Measurements from ENCODE around the gene TRIM56.
"Not testable (repeated sequence)": the region's sequence is repeated elsewhere in the genome, so short reads cannot be mapped to it uniquely, and the experiment has no call there.

The TRIM56 gene

GRCh38 chr7:101108961-101109360 is 23.7 kb downstream of the TRIM56 start:
- Histone ChIP-seq H3K4me2 (peak overlapping the region; percentile 93), H3K4me1 (peaks cover 41% of the 10 kb centered on the region), H3K27ac (peak overlapping the region; percentile 59), H3K36me3 (no peaks in the 10 kb centered on the region), H3K9ac (no peak overlapping the region; the same call in 1 of the 2 replicates), H3K4me3 (peak overlapping the region; percentile 40), H4K20me1 (no peaks in the 10 kb centered on the region), H3K9me3 (no peaks in the 10 kb centered on the region), H3K27me3 (no peaks in the 10 kb centered on the region)
- no peak for TF ChIP-seq Cebpa-rat (IDR thresholded peaks at IDR 0.05)

GRCh38 chr7:101109368-101109767 is 24.1 kb downstream of the TRIM56 start:
- peaks cover 41% of the 10 kb centered on the region for H3K4me1 ChIP-seq
- H3K36me3 ChIP-seq = no peaks in the 10 kb centered on the region
- peak overlapping the region; percentile 93 for H3K4me2 ChIP-seq
- H4K20me1 ChIP-seq = no peaks in the 10 kb centered on the region
- peak overlapping the region; percentile 59 for H3K27ac ChIP-seq
- no peak overlapping the region for H3K9ac ChIP-seq
- no peaks in the 10 kb centered on the region for H3K27me3 ChIP-seq
- no peaks in the 10 kb centered on the region for H3K9me3 ChIP-seq
- TF ChIP-seq Cebpa-rat (IDR thresholded peaks at IDR 0.05) = no peak
- H3K4me3 ChIP-seq = no peak overlapping the region

- Histone ChIP-seq H3K4me3 (no peak overlapping the region), H3K27me3 (no peaks in the 10 kb centered on the region), H3K9me3 (no peaks in the 10 kb centered on the region), H3K9ac (no peak overlapping the region), H3K4me2 (no peak overlapping the region), H3K36me3 (no peaks in the 10 kb centered on the region), H4K20me1 (no peaks in the 10 kb centered on the region), H3K27ac (no peak overlapping the region), H3K4me1 (peaks cover 48% of the 10 kb centered on the region)
- no peak for TF ChIP-seq Cebpa-rat (IDR thresholded peaks at IDR 0.05)
These were observed 26.0 kb downstream of the TRIM56 start for GRCh38 chr7:101111261-101111660.

- H3K4me3 ChIP-seq = no peak overlapping the region
- no peaks in the 10 kb centered on the region for H3K9me3 ChIP-seq
- H3K9ac ChIP-seq = no peak overlapping the region
- no peaks in the 10 kb centered on the region for H3K36me3 ChIP-seq
- H3K27me3 ChIP-seq = no peaks in the 10 kb centered on the region
- no peaks in the 10 kb centered on the region for H4K20me1 ChIP-seq
- H3K4me1 ChIP-seq = peaks cover 50% of the 10 kb centered on the region
- H3K4me2 ChIP-seq = no peak overlapping the region
- TF ChIP-seq Cebpa-rat (IDR thresholded peaks at IDR 0.05) = no peak
- H3K27ac ChIP-seq = no peak overlapping the region
These were observed 27.0 kb downstream of the TRIM56 start for GRCh38 chr7:101112233-101112632.

GRCh38 chr7:101113140-101113539 is 27.9 kb downstream of the TRIM56 start:
- not testable (repeated sequence) for H3K27ac ChIP-seq

GRCh38 chr7:101113836-101114235 is 28.6 kb downstream of the TRIM56 start:
- Histone ChIP-seq H3K27ac (no peak overlapping the region), H3K4me1 (peaks cover 36% of the 10 kb centered on the region), H3K9me3 (no peaks in the 10 kb centered on the region), H3K9ac (no peak overlapping the region), H3K4me2 (peak overlapping the region; percentile 29), H3K27me3 (no peaks in the 10 kb centered on the region), H3K36me3 (no peaks in the 10 kb centered on the region), H4K20me1 (no peaks in the 10 kb centered on the region), H3K4me3 (no peak overlapping the region)
- no peak for TF ChIP-seq Cebpa-rat (IDR thresholded peaks at IDR 0.05)

More at GRCh38 chr7:101113140-101113539, 27.9 kb downstream of the TRIM56 start:
- H4K20me1 ChIP-seq, H3K4me3 ChIP-seq, H3K36me3 ChIP-seq, H3K9me3 ChIP-seq, H3K9ac ChIP-seq, H3K27me3 ChIP-seq, H3K4me2 ChIP-seq: not testable (repeated sequence)
- H3K4me1 ChIP-seq = peaks cover 43% of the 10 kb centered on the region

- Histone ChIP-seq H3K27ac (peak overlapping the region; percentile 43; the same call in 1 of the 2 replicates), H3K27me3 (no peaks in the 10 kb centered on the region), H4K20me1 (no peaks in the 10 kb centered on the region), H3K4me2 (peak overlapping the region; percentile 29), H3K9ac (no peak overlapping the region), H3K4me3 (no peak overlapping the region), H3K36me3 (no peaks in the 10 kb centered on the region), H3K4me1 (peaks cover 34% of the 10 kb centered on the region), H3K9me3 (no peaks in the 10 kb centered on the region)
- TF ChIP-seq Cebpa-rat (IDR thresholded peaks at IDR 0.05) = no peak
These were observed 29.2 kb downstream of the TRIM56 start for GRCh38 chr7:101114492-101114891.

GRCh38 chr7:101115215-101115614 is 29.9 kb downstream of the TRIM56 start:
- no peaks in the 10 kb centered on the region for H3K27me3 ChIP-seq
- no peak overlapping the region for H3K27ac ChIP-seq
- no peak for TF ChIP-seq Cebpa-rat (IDR thresholded peaks at IDR 0.05)

GRCh38 chr7:101116898-101117297 is 31.6 kb downstream of the TRIM56 start:
- H3K27me3 ChIP-seq = no peaks in the 10 kb centered on the region
- no peak overlapping the region for H3K4me2 ChIP-seq
- H3K27ac ChIP-seq = no peak overlapping the region
- no peak for TF ChIP-seq Cebpa-rat (IDR thresholded peaks at IDR 0.05)
- H3K36me3 ChIP-seq = no peaks in the 10 kb centered on the region
- H4K20me1 ChIP-seq = no peaks in the 10 kb centered on the region
- H3K9ac ChIP-seq = no peak overlapping the region
- H3K9me3 ChIP-seq = no peaks in the 10 kb centered on the region
- peaks cover 50% of the 10 kb centered on the region for H3K4me1 ChIP-seq
- H3K4me3 ChIP-seq = no peak overlapping the region

More at GRCh38 chr7:101115215-101115614, 29.9 kb downstream of the TRIM56 start:
- peaks cover 34% of the 10 kb centered on the region for H3K4me1 ChIP-seq
- H4K20me1 ChIP-seq = no peaks in the 10 kb centered on the region
- no peaks in the 10 kb centered on the region for H3K9me3 ChIP-seq
- no peaks in the 10 kb centered on the region for H3K36me3 ChIP-seq
- H3K4me3 ChIP-seq = no peak overlapping the region
- H3K9ac ChIP-seq = no peak overlapping the region
- H3K4me2 ChIP-seq = no peak overlapping the region; the same call in 1 of the 2 replicates

- Histone ChIP-seq H3K36me3 (no peaks in the 10 kb centered on the region), H3K4me3 (no peak overlapping the region), H3K27ac (no peak overlapping the region), H4K20me1 (no peaks in the 10 kb centered on the region), H3K9me3 (no peaks in the 10 kb centered on the region), H3K4me2 (no peak overlapping the region), H3K27me3 (no peaks in the 10 kb centered on the region), H3K4me1 (peaks cover 70% of the 10 kb centered on the region), H3K9ac (no peak overlapping the region)
- TF ChIP-seq Cebpa-rat (IDR thresholded peaks at IDR 0.05) = no peak
These were observed 33.6 kb downstream of the TRIM56 start for GRCh38 chr7:101118856-101119255.

- no peak for TF ChIP-seq Cebpa-rat (IDR thresholded peaks at IDR 0.05)
- peaks cover 70% of the 10 kb centered on the region for H3K4me1 ChIP-seq
- no peaks in the 10 kb centered on the region for H3K36me3 ChIP-seq
- peak overlapping the region; percentile 99 for H3K4me2 ChIP-seq
- H3K9me3 ChIP-seq = no peaks in the 10 kb centered on the region
- no peak overlapping the region for H3K4me3 ChIP-seq
- H4K20me1 ChIP-seq = no peaks in the 10 kb centered on the region
- no peak overlapping the region for H3K27ac ChIP-seq
- H3K27me3 ChIP-seq = no peaks in the 10 kb centered on the region
- no peak overlapping the region for H3K9ac ChIP-seq
These were observed 34.6 kb downstream of the TRIM56 start for GRCh38 chr7:101119876-101120275.

Measured in BLaER1 (cell line).